SU-DHL-6 (cell line): ENCODE results near the gene GNG7.
"Not testable (repeated sequence)": the region's sequence is repeated elsewhere in the genome, so short reads cannot be mapped to it uniquely, and the experiment has no call there.

ENCODE experiments used
- CTCF ChIP-seq: fragments of 200-600 bp; sonication (generic); IDR thresholded peaks from one replicate; pipeline ENCODE4 v1.5.1; 2017; ENCODE audit warnings: antibody characterized with exemption, mild to moderate bottlenecking, low read length, moderate library complexity; ENCODE audit not compliant: insufficient read depth, poor library complexity, severe bottlenecking
- EZH2phosphoT487 ChIP-seq: fragments of 200-600 bp; sonication (generic), shearing (Covaris generic); conservative IDR thresholded peaks from 2 replicates; pipeline ENCODE4 v1.6.1; 2018; ENCODE audit warnings: mild to moderate bottlenecking, antibody characterized with exemption, low read length, moderate library complexity, mixed read lengths

DNA sequence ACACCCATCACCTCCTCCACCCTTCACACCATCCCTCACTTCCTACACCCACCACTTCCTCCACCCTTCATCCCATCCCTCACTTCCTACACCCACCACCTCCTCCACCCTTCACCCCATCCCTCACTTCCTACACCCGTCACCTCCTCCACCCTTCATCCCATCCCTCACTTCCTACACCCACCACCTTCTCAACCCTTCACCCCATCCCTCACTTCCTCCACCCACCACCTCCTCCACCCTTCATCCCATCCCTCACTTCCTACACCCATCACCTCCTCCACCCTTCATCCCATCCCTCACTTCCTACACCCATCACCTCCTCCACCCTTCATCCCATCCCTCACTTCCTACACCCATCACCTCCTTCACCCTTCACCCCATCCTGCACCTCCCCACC lies 11.6 kb upstream of the GNG7 start:
- not testable (repeated sequence) for TF ChIP-seq CTCF, EZH2phosphoT487
